Hypothalamus (tissue), 51 donors: ENCODE data around the gene E2F2.
A peak's percentile ranks its signal among the peaks of the same experiment; 100 is the strongest.
"Not testable (repeated sequence)": the region's sequence is repeated elsewhere in the genome, so short reads cannot be mapped to it uniquely, and the experiment has no call there.

Source experiments
- DNase-seq, 51 donors: peaks; one replicate each; lab custom pipeline; 2025; lab: John Stamatoyannopoulos, UW

E2F2 gene

DNA sequence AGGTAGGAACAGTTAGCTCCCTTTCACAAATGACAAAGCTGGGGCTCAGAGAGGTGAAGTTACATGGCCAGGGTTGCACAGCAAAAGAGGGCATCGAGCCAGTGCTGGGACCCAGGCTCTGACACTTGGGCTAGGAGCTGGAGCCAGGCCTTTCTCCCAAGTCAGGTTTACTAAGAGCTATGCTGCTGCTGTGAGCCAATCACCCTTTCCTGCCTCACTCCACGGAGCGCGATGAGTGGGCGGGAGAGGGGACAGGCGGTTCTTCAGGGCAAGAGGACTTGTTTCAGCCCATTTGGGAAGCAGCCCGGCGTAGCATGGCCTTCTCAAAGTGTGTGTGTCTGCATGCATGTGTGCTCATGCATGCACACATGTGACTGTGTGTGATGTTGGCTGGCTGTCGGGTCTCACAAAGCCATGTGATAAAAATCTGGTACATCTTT, 17.7 kb upstream of the E2F2 start:
- no peak for DNase-seq

DNA sequence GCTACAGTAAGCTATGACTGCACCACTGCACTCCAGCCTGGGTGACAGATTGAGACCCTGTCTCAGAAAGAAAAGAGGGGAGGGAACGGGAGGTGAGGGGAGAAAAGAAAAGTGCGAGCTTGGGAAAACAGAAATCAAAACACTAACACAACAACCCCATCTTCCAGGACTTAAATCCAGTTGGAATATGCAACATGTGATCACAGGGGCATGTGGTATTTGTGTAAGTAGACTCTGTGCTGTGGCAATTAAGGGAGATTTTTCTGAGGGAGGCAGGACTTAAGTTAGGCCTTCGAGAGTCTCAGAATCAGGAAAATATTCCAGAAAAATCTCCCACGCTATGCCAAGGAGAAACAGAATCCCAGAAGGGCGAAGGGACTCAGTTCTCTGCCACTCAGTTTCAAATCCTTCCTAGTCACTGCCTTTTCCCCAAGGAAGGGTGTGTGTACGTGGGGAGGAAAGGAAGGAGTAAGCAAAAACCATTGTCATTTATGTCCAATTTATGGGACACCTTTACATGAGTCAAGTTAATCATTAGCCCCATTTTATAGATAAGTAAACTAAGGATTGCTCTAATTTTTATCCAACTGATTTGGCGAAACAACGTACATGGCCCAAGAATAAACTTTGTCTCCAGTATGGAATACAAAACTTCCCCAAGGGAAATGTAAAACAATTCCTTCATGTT, 16.0 kb upstream of the E2F2 start:
- no peak for DNase-seq

DNA sequence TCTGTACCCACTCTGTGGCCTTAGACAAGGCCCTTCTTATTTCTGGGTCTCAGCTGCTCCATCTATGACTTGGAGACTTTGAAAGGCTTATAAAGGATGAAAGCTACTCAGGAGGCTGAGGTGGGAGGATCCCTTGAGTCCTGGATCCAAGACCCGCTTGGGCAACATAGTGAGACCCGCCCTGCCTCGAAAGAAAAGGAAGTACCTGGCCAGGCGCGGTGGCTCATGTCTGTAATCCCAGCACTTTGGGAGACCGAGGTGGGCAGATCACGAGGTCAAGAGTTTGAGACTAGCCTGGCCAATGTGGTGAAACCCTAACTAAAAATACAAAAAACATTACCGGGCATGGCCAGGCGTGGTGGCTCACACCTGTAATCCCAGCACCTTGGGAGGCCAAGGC, 14.8 kb upstream of the E2F2 start:
- no peak for DNase-seq

DNA sequence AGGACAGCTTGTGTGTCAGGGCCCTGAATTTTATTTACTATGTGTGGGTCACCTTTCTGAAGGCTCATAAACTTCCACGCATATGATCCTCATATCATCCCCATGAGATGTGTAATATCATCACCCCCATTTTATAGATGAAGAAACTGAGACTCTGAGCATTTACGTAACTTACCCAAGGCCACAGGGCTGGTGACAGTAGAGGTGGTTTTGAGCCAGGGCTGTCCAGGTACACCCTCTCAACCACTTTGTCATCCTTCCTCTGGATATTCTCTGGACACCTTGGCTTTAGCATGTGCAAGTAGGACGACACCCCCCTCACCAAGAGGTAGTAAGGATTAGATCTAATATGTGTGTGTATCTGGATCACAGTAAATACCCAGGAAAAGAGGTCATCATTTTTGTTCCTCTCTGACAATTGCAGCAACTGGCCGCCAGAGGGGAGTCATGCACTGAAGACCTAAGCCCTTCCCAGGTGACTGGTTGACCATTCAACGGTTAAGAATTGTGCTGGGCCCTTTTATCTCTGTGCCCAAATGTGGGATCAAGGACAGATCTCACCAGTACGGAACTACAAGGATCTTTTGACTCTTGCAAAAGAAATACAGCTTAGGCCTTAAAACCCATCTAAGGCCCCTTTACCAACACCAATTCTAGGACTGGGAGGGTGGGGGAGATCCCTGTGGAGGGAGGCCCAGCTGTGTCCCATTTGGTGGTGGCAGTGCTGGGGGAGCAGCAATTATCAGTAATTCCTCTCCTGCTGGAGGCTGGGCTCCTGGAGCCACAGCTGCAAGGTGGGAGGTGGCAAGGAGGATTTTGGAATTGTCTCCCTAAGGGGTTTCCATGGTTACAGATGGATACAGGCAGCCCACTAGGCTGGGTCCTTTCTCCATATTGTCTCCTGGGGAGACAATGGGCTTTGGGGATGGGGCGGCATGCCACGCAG, 13.7 kb upstream of the E2F2 start:
- DNase-seq: peak in 44 of 51 donors; percentile 11 to 79 (median 44)

DNA sequence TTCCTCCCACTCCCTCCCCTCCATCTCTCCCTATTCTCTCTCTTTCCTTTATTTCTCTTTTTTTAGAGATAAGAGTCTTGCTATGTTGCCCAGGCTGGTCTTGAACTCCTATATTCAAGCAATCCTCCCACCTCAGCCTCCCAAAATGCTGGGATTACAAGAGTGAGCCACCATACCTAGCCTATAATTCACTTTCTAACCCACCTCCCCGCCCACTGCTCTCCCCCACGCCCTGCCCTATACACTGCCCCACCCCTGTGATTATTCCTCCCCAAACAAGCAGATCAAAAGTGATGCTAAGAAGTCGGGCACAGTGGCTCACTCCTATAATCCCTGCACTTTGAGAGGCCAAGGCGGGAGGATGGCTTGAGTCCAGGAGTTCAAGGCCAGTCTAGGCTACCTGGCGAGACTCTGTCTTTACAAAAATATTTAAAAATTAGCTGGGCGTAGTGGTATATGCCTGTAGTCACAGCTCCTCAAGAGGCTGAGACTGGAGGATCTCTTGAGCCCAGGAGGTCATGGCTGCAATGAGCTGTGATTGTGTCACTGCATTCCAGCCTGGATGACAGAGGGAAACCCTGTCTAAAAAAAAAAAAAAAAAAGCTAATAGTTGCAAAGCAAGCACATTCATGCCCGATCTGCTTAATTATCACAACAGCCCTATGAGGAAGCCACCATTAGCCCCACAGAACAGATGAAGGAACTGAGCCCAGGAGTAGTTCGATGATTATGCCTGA, 12.8 kb upstream of the E2F2 start:
- no peak for DNase-seq

DNA sequence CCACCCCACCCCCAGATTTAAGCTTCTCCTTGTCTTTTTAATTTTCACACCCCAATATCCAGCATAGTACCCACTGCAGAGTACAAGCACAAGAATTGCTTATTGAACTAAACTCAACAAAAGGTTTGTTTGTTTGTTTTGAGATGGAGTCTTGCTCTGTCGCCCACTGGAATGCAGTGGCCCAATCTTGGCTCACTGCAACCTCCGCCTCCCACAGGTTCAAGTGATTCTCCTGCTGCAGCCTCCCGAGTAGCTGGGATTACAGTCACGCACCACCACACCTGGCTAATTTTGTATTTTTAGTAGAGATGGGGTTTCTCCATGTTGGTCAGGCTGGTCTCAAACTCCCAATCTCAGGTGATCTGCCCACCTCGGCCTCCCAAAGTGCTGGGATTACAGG, 11.9 kb upstream of the E2F2 start:
- not testable (repeated sequence) for DNase-seq

DNA sequence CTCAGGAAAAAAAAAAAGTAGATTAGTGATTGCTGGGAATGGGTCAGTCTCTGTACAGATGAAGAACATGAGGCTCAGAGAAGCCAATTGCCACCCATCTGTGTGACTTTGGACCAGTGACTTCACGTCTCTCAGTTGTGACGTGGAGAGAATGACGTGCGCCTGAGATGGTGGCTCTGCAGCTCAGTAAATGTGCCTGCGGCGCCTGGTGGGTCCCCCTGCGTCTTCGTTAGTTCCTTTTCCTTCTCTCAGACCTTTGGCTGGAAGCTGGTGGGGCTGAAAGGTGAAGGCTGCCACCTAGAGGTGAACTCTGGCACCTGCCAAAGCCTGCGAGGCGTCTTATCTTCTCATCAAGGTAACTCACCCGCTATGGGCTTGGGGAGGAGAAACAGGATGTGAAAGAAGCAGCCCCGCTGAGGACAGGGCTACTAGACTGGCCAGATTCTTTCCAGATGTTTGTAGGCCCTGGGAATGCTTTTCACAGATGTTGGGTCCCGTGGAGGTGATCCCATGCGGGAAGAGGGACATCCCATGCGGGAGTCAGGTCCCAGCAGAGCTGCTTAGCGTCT, 8.7 kb upstream of the E2F2 start:
- peak in 49 of 51 donors; percentile 15 to 86 (median 66) for DNase-seq

DNA sequence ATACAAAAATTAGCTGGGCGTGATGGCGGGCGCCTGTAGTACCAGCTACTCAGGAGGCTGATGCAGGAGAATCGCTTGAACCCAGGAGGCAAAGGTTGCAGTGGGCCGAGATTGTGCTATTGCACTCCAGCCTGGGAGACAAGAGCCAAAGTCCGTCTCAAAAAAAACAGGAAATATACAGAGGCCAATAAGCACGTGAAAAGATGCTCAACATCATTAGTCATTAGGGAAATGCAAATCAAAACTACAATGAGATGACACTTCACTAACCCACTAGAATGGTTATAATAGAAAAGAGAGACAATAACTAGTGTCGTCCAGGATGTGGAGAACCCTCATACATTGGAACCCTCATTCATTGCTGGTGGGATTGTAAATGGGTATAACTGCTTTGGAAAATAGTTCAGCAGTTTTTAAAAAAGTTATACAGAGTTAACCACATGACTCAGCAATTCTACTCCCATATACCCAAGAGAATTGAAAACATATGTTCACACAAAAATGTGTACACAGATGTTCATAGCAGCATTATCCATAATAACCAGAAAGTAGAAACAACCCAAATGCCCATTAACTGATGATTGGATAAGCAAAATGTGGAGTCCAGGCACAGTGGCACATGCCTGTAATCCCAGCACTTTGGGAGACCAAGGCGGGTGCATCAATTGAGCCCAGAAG, 6.4 kb upstream of the E2F2 start:
- DNase-seq: no peak

DNA sequence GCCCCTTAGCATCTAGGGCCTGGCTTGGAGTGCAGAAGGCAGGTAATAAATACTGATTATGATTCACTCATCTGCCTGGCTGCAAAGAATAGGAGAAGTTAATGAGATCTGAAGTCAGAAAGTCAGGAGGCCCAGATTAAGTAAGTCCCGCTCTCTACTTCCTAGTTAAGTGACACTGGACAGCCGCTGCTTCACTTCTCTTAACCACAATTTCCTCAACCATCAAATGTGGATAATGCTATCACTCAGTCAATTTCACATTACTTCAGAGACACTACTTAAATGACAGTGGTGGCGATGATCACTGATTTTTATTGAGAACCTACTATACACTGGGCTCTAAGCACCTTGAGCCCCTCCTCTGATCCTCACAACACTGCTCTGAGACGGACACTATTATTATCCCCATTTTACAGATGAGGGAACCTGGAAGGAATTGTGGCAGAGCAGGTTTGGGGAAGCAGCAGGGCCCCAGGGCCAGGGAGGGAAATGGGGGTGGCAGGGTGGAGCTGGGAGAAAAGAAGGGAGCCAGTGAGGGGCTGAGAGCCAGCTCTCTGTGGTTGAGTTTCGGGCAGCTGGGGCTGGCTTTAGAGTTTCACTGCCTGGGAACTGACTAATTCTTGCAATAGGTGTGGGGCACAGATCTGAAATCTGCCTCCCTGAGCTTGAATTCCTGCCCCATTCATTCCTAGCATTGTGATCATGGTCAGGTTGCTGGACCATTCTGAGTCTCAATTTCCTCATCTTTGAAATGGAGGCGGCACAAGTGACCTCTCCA, 2.4 kb upstream of the E2F2 start:
- no peak for DNase-seq

DNA sequence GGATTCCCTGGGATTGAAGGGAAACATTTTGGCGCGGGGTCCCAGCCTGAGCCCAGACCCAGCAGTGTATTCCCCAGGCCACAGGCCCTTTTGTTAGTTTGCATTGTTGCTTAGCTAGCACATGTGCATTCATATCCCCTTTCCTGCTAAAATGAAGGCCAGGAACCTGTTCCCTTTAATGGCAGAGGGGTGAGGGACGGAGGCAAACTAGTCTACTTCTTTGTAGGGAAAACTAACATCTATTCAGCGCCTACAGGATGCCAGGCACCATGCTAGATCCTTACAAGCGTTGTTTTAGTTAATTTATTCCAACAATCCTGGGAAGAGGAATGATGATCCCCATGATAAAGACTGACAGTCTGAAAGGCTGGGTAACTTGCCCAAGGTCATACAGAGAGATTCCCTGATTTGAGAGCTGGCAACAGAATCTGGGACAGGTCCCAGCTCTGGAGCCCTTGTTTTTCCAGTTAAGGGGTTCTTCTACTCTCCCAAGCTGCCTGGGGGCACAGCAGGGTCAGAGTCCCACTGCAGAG, 595 bp upstream of the E2F2 start:
- DNase-seq: no peak

DNA sequence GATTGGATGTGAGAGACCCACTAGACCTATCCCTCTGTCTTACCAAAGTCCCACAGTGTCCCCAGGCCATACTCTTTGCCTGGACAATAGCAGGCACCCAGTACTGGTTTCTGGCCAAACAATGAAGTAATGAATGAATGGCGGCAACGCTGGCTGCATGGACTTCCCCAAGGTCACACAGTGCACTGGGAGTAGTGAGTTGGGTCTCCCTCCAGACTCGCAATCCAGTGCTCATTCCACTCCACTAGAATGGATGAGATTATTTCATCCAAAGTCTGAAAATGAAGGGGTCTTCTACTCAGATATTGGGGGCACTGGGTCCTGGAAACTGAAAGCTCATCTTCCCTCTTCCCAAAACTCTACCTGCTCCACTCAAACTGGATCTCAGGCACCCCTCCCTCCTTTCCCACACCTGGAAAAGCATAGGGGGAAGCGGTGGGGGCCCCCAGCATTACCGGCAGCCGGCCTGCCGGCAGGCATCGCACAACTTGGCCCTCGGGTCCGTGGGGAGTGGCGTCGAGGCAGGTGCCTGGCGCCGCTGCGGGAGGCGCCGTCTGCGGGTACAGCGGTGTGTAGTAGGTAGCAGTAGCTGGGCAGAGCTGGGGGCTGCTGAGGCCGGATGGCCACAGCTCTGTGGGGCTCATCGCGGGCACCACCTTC, 816 bp downstream of the E2F2 start:
- DNase-seq: no peak

DNA sequence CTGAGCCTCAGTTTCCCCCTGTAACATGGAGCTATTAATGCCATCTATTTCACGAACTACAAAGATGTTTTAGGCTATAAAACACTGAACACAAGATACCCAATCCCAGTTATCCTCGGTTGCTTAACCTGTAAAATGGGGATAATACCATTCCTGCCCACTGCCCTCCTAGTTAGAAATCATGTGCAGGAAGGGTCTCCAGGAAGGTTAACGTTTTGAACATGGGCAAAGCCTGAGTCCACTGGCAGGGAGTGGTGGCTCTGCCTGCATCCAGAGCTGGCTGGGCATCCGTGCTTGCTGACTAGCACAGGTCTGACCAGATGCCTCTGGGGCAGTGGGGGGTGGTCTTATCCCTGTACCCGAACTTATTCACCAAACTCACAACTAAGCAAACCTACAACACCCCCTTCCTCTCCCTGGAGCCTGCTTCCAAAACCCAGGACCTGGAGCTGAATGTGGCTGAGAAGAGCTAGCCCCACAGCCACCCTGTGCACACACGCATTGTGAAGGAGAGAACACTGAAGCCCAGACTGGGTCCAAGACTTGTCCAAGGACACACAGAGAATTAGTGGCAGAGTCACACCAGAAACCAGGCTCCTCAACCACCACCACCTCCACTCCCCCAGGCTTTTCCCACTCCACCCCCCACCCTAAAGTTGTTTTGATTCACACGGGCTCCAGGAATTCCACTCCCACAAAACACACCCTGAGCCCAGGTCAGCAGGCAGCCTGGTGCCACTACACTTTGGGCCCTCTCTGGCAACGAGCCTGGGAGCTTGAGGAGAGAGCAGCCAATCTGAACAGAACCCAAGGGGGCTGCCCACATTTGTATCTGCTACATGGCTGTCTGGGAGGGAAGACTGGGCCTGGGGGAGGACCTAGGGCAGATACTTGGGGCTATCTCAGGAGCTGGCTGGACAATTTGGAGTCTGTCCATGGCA, 1.6 kb downstream of the E2F2 start:
- no peak for DNase-seq

DNA sequence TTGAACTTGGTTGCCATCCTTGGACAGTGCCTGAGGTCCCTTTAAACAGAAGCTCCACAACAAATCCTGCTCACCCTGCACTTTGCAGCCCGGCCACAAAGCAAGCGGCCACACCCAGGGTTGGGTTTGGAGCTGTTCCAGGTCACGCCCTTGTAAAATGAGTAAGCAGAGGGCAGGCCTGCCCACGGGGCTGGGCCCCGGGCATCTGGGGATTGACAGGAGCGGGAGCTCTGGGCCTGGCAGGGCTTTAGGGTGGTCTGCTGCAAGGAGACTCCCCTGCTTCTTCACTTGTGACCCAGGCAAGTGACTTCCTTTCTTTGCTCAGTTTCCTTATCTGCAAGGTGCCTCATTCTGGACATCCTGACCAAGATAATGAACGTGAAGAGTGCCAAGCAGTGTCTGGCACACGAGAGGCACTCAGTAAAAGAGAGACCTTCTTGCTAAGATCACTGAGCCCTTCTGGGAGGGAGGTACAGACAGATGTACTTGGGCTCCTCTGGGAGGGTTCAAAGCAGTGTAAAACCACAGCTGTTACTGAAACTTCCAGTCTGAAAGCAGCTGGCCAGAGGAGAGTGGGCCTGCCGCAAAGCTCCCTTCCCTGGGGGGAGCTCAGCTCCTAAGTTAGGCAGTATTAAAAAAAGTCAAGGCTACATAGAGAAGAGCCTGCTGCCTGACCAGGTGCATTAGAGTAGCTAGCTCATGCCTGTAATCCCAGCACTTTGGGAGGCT, 2.6 kb downstream of the E2F2 start:
- DNase-seq: no peak

DNA sequence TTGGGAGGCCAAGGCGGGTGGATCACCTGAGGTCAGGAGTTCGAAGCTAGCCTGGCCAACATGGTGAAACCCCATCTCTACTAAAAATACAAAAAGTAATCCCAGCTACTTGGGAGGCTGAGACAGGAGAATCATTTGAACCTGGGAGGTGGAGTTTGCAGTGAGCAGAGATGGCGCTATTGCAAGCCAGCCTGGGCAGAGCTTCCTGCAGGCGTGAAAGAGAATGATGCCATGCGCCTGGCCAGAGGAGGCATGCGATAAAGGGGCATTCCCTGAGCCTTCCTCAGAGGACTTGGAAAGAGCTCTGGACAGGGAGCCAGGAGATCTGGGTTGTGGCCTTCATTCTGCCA, 3.2 kb downstream of the E2F2 start:
- no peak for DNase-seq

DNA sequence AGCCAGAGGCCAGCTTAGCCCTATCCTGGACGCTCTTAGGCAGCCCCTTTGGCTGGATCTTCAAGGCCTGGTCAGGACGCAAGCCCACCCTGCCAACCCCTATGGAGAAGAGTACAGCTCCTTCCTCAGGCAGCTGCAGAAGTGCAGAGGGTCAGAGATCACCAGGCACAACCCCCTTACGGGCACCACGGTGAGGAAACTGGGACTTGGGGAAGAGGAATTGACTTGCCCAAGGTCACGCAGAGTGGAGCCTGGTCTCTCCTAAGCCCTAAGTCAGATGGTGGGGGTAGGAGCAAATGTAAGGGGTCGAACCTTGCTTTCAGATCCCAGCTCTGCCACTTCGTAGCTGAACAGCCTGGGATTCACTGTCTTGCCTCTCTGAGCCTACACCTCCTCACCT, 3.7 kb downstream of the E2F2 start:
- DNase-seq: no peak

DNA sequence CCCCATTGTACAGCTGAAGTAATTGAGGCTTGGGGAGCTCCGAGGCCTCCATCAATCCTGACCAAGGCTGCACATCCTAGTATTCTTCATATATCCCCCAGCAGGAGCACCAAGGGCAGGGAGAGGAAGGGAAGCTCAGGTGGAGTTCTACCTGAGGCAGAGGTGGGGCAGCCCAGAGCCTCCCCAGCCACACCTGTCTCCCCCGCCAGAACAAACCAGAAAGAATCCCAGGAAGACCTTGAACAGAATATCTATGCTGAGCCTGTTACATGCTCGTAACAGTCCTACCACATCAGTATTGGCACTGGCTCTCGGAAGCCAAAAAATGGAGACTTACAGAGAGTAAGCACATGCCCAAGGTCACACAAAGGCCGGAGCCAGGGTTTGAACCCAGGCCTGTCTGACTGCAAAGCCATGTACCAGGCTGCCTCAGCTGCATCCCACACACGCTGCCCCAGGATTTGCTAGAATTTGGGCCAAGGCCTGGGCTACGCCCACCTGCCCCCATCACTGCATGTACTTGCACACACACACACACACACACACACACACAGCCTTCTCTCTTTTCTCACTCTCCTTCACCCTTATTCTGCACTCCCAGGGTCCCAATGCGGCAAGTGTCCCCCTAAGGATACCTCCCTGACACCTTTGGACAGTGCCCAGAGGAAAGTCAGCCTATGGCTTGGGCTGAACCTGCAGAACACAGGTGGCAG, 4.5 kb downstream of the E2F2 start:
- no peak for DNase-seq
